GM12864 (cell line): Measurements from ENCODE around the gene DVL1.

ENCODE experiments used
- DNase-seq: peaks from one replicate; pipeline ENCODE4 v3.0.0-alpha.2; 2011; ENCODE audit warnings: low read depth
- H3K4me3 ChIP-seq: 2 replicates; pipeline ENCODE4 v1.5.1; 2011; ENCODE audit warnings: mild to moderate bottlenecking, low read depth, low read length, control low read depth
- TF ChIP-seq, protein P1 (sequence below): IDR thresholded peaks from 2 replicates; pipeline ENCODE4 v1.5.1; 2011; ENCODE audit warnings: low read depth, mild to moderate bottlenecking, moderate library complexity, low read length, control low read depth, inconsistent platforms; ENCODE audit errors: missing control alignments

The DVL1 gene

DNA sequence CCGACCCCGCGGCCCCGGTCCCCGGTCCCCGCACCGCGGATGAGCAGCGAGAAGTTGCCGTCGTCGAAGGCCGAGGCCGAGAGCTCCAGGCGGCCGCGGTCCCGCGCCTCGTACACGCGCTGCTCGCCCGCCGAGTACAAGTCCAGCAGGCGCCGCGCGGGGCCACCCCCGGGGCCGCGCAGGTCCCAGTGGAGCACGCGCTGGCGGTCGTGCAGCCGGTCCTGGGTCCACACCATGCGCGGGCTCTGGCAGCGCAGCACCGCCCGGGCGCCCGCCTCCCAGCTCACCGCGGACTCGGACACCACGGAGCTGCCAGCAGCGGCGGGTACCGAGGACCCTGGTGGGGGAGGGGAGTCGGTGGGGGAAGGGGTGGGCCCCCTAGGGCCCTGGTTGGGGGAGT lies 6.2 kb upstream of the DVL1 start:
- H3K4me3 ChIP-seq = no peak overlapping the region
- TF ChIP-seq, protein P1, sequence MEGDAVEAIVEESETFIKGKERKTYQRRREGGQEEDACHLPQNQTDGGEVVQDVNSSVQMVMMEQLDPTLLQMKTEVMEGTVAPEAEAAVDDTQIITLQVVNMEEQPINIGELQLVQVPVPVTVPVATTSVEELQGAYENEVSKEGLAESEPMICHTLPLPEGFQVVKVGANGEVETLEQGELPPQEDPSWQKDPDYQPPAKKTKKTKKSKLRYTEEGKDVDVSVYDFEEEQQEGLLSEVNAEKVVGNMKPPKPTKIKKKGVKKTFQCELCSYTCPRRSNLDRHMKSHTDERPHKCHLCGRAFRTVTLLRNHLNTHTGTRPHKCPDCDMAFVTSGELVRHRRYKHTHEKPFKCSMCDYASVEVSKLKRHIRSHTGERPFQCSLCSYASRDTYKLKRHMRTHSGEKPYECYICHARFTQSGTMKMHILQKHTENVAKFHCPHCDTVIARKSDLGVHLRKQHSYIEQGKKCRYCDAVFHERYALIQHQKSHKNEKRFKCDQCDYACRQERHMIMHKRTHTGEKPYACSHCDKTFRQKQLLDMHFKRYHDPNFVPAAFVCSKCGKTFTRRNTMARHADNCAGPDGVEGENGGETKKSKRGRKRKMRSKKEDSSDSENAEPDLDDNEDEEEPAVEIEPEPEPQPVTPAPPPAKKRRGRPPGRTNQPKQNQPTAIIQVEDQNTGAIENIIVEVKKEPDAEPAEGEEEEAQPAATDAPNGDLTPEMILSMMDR = no peak
- DNase-seq = no peak

DNA sequence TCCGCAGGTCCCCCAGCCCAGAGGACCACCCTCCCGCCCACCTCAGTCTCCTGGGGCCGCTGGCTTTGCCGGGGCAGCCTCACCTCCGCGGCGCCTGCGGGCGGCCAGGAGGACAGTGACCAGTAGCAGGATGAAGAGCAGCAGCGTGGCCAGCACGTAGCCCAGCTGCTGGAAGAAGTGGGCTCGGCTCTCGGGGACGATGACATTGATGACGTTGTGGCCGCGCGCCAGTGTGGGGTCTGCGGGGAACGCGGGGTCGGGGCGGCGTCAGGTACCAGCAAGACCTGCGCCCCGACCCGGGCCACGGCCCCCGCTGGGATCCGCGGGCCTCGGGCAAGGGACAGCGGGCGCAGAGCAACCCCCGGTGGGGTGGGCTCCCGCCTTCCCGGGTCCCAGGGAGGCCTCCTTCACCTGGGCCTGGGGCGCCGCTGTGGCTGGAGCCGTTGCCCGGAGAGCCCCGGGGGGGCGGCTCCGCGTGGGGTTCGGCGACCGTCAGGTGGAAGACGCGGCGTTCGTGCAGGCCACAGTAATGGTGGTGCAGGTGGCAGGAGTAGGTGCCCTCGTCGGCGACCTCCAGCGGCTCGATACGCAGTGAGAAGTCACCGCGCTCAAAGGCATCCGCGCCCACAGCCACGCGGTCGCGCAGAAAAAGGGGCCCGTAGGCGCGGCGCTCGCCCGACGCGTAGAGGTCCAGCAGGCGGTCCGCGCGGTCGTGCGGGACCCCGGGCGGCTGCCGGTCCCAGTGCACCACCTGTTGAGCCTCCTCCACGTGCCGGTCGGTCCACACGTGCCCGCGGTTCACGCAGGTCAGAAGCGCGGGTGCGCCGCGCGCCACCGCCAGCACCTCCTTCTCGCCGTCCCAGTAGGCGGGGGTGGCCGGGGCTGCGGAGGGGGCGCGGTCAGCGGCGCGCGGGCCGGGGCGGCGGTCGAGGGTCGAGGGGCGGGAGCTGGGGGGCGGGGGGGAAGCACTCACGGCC lies 5.3 kb upstream of the DVL1 start:
- no peak overlapping the region for H3K4me3 ChIP-seq
- TF ChIP-seq, protein P1 = no peak
- DNase-seq = no peak

DNA sequence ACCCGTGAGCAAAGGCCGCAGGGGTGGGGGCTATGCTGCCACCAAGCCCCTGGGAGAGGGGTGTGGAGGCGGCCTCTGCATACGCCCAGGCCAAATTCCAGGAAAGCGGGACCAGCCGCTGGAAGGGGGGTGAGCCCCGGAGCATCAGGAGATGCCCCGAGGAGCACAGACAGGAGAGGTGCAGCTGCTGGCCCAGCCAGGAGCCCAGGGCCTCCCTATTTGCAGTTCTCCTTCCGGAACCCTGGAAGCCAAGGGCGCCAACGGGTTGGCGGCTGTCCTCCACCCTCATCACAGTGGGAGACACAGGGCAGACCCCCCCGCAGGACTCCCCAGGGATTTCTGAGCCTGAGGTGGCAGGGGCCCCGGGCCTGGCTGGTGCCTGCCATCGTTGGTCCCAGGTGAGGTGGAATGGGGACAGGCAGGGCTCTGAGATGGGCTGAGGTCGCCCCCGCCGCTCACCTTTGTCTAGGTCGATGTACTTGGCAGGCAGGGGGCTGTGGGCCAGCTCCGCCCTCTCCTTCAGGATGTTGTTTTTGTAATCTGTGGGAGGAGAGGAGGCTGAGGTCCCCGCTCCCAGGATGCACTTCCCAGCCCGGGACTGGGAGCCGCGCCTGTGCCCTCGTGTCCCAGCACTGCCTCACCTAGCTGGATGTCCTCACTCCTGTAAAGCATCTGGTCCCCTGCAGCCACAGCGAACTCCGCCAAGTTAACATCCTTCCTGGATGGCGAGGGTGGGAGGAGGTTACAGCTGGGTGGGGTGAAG lies 4.4 kb upstream of the DVL1 start:
- TF ChIP-seq, protein P1 = no peak
- no peak for DNase-seq
- no peak overlapping the region for H3K4me3 ChIP-seq

- DNase-seq = no peak
- no peak overlapping the region for H3K4me3 ChIP-seq
- TF ChIP-seq, protein P1 = no peak
These were observed 3.7 kb upstream of the DVL1 start for GRCh38 chr1:1352786-1353388.

- no peak overlapping the region for H3K4me3 ChIP-seq
- TF ChIP-seq, protein P1 = no peak
- no peak for DNase-seq
These were observed 2.6 kb upstream of the DVL1 start for GRCh38 chr1:1351511-1352427.
